GM19463 (cell line): ENCODE results near the gene HNF4A.
"Not testable (repeated sequence)": the region's sequence is repeated elsewhere in the genome, so short reads cannot be mapped to it uniquely, and the experiment has no call there.

Experiments
- ATAC-seq: cut with Tn5 transposase; IDR thresholded peaks from one replicate; pipeline ENCODE4 v1.9.1; 2021; ENCODE audit warnings: mild to moderate bottlenecking, moderate library complexity; ENCODE audit not compliant: unreplicated experiment

Gene HNF4A

GRCh38 chr20:44345147-44345546 lies 10.4 kb upstream of the HNF4A start:
- ATAC-seq = no peak

- not testable (repeated sequence) for ATAC-seq
These were observed 9.6 kb upstream of the HNF4A start for GRCh38 chr20:44345941-44346340.

- no peak for ATAC-seq
These were observed 7.3 kb upstream of the HNF4A start for GRCh38 chr20:44348168-44348659.

GRCh38 chr20:44349349-44349748 lies 6.2 kb upstream of the HNF4A start:
- no peak for ATAC-seq

GRCh38 chr20:44350567-44350966 lies 4.9 kb upstream of the HNF4A start:
- no peak for ATAC-seq

GRCh38 chr20:44354979-44355497 lies 461 bp upstream of the HNF4A start:
- no peak for ATAC-seq

GRCh38 chr20:44356353-44356723 lies 839 bp downstream of the HNF4A start:
- ATAC-seq = no peak

GRCh38 chr20:44357020-44357419 lies 1.5 kb downstream of the HNF4A start:
- no peak for ATAC-seq

GRCh38 chr20:44357555-44358125 lies 2.1 kb downstream of the HNF4A start:
- ATAC-seq = no peak

GRCh38 chr20:44358776-44359175 lies 3.3 kb downstream of the HNF4A start:
- ATAC-seq = no peak

GRCh38 chr20:44360221-44360620 lies 4.7 kb downstream of the HNF4A start:
- no peak for ATAC-seq

GRCh38 chr20:44361021-44361420 lies 5.5 kb downstream of the HNF4A start:
- ATAC-seq = no peak

GRCh38 chr20:44362466-44362940 lies 7.0 kb downstream of the HNF4A start:
- no peak for ATAC-seq

GRCh38 chr20:44364068-44364467 lies 8.6 kb downstream of the HNF4A start:
- no peak for ATAC-seq

GRCh38 chr20:44364780-44365179 lies 9.3 kb downstream of the HNF4A start:
- ATAC-seq = no peak

GRCh38 chr20:44367746-44368145 lies 12.2 kb downstream of the HNF4A start:
- ATAC-seq = no peak

GRCh38 chr20:44370639-44371218 lies 15.2 kb downstream of the HNF4A start:
- ATAC-seq = no peak

- no peak for ATAC-seq
These were observed 27.1 kb downstream of the HNF4A start for GRCh38 chr20:44382641-44383040.

- no peak for ATAC-seq
These were observed 29.0 kb downstream of the HNF4A start for GRCh38 chr20:44384423-44385027.

GRCh38 chr20:44388466-44389023 lies 33.0 kb downstream of the HNF4A start:
- ATAC-seq = no peak

GRCh38 chr20:44389871-44390270 lies 34.4 kb downstream of the HNF4A start:
- no peak for ATAC-seq

GRCh38 chr20:44390280-44390679 lies 34.8 kb downstream of the HNF4A start:
- ATAC-seq = no peak
